ENCODE results near the gene DOK6. TPM values are rescaled to one million over a fixed set of nuclear protein-coding genes. Genes with fewer than 3 reads are reported as not detected.

DOK6 gene
- total RNA-seq, 1 donor from 2014 or later = not detected

GRCh38 chr18:69697689-69698088, 297.0 kb downstream of the DOK6 start:
- no peaks in the 10 kb centered on the region for H3K36me3 ChIP-seq
- no peak for TF ChIP-seq CTCF (IDR thresholded peaks at IDR 0.05)
- no peak overlapping the region for H3K4me3 ChIP-seq
- no peak overlapping the region for H3K27ac ChIP-seq
- H3K4me1 ChIP-seq = no peaks in the 10 kb centered on the region
- no peak for DNase-seq (ENCODE audit: low spot score in 2 of 2)
- intact Hi-C loops (cut with DNase I) = no loop called here
- H3K9me3 ChIP-seq = no peaks in the 10 kb centered on the region
- no peaks in the 10 kb centered on the region for H3K27me3 ChIP-seq

DNA sequence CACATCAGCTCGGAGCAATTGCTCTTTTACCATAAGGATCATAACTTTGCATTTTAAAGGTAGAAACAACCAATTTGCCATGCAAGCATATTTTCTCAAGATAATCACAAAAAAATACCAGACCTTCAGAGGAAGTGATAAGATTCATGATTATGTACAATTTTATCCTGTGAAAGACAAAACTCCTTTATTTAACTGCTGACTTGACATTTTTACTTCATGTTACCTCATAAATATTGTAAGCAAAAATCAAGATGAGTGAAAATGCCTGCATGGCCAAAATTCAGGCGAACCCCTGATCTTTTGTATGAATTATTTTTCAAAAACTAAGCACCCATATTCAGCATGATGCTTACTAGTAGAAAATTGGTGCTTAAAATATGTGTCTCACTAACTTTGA, 300.6 kb downstream of the DOK6 start:
- H3K4me1 ChIP-seq = no peaks in the 10 kb centered on the region
- H3K36me3 ChIP-seq = no peaks in the 10 kb centered on the region
- no peaks in the 10 kb centered on the region for H3K27me3 ChIP-seq
- TF ChIP-seq CTCF (IDR thresholded peaks at IDR 0.05) = no peak
- DNase-seq (ENCODE audit: low spot score in 2 of 2) = no peak
- H3K4me3 ChIP-seq = no peak overlapping the region
- H3K27ac ChIP-seq = no peak overlapping the region
- no peaks in the 10 kb centered on the region for H3K9me3 ChIP-seq
- intact Hi-C loops (cut with DNase I) = no loop called here

GRCh38 chr18:69703461-69703860, 302.8 kb downstream of the DOK6 start:
- no peaks in the 10 kb centered on the region for H3K9me3 ChIP-seq
- DNase-seq (ENCODE audit: low spot score in 2 of 2) = no peak
- TF ChIP-seq CTCF (IDR thresholded peaks at IDR 0.05) = no peak
- no peak overlapping the region for H3K27ac ChIP-seq
- no peaks in the 10 kb centered on the region for H3K27me3 ChIP-seq
- H3K36me3 ChIP-seq = no peaks in the 10 kb centered on the region
- H3K4me3 ChIP-seq = no peak overlapping the region
- no peaks in the 10 kb centered on the region for H3K4me1 ChIP-seq
- intact Hi-C loops (cut with DNase I) = no loop called here

DNA sequence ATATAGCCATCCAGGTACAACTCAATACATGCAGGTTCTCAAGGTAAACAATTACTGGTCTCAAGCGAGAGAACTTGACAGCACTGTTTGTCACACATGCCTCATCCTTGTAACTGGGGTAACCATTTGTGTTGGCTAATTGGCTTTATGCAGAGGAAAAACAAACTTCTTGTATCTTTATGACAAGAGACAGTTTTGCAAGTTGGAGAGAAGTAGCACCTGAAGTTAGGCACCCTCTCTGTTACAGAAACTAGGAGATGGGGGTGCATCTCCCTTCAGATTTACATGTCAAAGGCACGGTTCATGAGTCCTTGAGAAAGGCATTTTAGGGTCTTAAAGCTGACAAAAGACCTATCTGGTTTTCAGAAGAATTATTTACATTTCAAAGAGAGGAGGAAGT, 305.3 kb downstream of the DOK6 start:
- no peak for TF ChIP-seq CTCF (IDR thresholded peaks at IDR 0.05)
- Histone ChIP-seq H3K27me3 (no peaks in the 10 kb centered on the region), H3K36me3 (no peaks in the 10 kb centered on the region), H3K4me1 (no peaks in the 10 kb centered on the region), H3K9me3 (no peaks in the 10 kb centered on the region), H3K4me3 (no peak overlapping the region), H3K27ac (no peak overlapping the region)
- intact Hi-C loops (cut with DNase I) = no loop called here
- no peak for DNase-seq (ENCODE audit: low spot score in 2 of 2)

- DNase-seq (ENCODE audit: low spot score in 2 of 2) = no peak
- intact Hi-C loops (cut with DNase I) = no loop called here
- H3K4me1 ChIP-seq = no peaks in the 10 kb centered on the region
- no peaks in the 10 kb centered on the region for H3K27me3 ChIP-seq
- no peaks in the 10 kb centered on the region for H3K36me3 ChIP-seq
- no peak overlapping the region for H3K27ac ChIP-seq
- no peaks in the 10 kb centered on the region for H3K9me3 ChIP-seq
- no peak for TF ChIP-seq CTCF (IDR thresholded peaks at IDR 0.05)
- H3K4me3 ChIP-seq = no peak overlapping the region
Measured at GRCh38 chr18:69708844-69709243, 308.2 kb downstream of the DOK6 start.

GRCh38 chr18:69715191-69715795, 314.6 kb downstream of the DOK6 start:
- no peak overlapping the region for H3K4me3 ChIP-seq
- H3K9me3 ChIP-seq = peaks cover 8 to 21% of the 10 kb centered on the region in 2 donors
- no peak for TF ChIP-seq CTCF (IDR thresholded peaks at IDR 0.05)
- no peak for DNase-seq (ENCODE audit: low spot score in 2 of 2)
- H3K4me1 ChIP-seq = no peaks in the 10 kb centered on the region
- no peak overlapping the region for H3K27ac ChIP-seq
- H3K27me3 ChIP-seq = no peaks in the 10 kb centered on the region
- intact Hi-C loops (cut with DNase I) = no loop called here
- H3K36me3 ChIP-seq = no peaks in the 10 kb centered on the region
